Activated CD4-positive, CD25-positive, alpha-beta regulatory T cell treated with anti-CD3 and anti-CD28 coated beads, Interleukin-2, amount 50 U/mL, for 24 hours (primary cell): ENCODE measurements around the gene FSD2.
"Not testable (repeated sequence)": the region's sequence is repeated elsewhere in the genome, so short reads cannot be mapped to it uniquely, and the experiment has no call there.

Experiments used
- ATAC-seq, 2 donors: fragments of 150-1000 bp; cut with Tn5 transposase; one replicate each; pipeline ENCODE4 v1.10.0; 2021; ENCODE audit warnings: mild to moderate bottlenecking in 1 of 2, moderate library complexity in 1 of 2

The FSD2 gene

DNA sequence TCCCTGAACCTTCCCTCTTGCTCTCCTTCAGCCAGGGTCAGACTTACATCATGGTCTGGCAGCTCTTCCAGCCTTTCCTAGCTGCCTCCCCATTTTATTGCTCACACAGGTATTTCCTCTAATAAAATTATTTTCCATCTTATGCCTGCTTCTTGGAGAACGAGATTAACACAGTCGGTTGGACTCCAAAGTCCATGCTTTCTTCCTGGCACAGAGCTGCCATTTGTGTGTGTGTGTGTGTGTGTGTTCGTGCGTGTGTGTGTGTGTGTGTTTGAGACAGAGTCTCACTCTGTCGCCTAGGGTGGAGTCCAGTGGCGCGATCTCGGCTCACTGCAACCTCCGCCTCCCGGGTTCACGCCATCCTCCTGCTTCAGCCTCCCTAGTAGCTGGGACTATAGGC lies 15.5 kb downstream of the FSD2 start:
- ATAC-seq, result no peak

DNA sequence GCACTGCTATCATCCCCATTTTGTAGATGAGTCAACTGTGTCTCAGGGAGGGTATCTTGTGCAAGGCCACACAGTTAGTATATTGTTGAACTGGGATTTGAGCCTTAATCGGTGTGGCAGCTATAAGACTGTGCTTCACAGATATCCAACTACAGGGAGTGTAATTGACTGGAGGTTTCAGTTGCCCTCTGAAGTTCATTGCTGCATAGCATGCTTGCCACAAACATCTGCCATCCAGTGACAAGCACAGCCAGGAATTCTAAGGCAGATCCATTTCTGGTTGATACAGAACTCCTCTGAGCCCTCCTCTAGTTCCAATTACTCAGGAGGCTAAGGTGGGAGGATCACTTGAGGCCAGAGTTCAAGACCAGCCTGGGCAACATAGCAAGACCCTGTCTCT lies 16.4 kb downstream of the FSD2 start:
- ATAC-seq, result no peak

DNA sequence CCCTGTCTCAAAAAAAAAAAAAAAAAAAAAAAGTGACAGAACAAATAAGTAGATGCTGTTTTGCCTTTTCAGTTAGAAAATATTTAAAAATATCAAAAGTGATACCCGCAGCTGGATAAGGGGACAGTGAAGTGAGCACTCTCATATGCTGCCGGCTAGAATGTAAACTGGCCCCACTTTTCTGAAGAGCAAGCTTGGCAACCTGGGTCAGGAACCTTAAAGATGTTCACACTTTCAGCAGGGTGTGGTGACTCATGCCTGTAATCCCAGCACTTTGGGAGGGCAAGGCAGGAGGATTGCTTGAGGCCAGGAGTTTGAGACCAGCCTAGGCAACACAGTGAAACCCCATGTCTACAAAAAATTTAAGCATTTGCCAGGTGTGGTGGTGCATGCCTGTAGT lies 17.4 kb downstream of the FSD2 start:
- no peak for ATAC-seq

DNA sequence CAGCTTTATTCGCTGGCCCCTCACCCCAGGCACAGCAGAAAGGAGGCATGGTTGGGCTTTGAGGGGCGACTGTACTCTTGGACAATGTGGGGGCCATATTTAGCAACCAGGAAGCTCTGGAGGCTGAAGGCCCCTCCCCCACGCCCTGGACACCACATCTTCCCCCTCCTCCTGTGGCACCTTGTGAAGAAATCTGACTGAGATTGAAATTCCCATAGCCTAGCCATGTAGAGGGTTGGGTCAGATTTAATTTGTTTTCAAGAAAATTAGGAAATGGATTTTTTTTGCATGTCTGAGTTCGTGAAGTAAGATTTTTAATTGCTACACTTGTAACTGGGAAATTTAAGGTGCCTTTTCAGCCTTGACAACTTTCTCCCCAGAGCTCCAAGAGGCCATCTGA lies 24.5 kb downstream of the FSD2 start:
- ATAC-seq, result no peak

DNA sequence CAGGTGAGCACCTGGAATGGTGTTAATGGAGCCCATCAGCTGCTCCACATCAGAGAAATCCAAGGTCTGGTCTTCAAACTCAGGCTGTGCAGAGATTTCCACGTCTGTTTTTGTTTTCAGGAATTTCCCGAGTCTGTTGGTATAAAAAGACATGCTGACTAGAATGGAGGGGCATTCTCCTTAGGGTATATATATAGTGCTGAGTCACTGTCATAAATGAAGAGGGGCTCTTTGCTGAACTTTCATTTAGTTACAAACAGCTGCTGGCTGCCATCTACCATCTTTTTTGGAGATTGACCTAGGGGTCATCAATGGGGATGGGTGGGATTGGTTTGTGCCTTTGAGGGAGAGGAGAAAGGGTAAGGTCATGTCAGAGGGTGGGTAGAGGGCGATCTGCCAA lies 27.1 kb downstream of the FSD2 start:
- no peak for ATAC-seq

DNA sequence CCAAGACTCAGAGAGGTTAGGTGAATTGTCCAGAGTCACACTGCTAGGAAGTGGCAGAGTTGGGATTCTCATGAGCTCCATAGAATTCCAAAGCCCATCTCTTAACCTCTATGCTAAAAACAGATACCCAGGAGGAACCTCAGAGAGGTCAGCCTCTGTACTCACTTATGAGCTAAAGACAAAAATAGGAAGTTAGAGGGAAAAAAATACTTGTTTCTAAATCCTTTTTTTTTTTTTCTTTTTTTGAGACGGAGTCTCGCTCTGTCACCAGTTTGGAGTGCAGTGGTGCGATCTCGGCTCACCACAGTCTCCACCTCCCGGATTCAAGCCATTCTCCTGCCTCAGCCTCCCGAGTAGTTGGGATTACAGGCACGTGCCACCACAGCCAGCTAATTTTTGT lies 31.4 kb downstream of the FSD2 start:
- no peak for ATAC-seq

DNA sequence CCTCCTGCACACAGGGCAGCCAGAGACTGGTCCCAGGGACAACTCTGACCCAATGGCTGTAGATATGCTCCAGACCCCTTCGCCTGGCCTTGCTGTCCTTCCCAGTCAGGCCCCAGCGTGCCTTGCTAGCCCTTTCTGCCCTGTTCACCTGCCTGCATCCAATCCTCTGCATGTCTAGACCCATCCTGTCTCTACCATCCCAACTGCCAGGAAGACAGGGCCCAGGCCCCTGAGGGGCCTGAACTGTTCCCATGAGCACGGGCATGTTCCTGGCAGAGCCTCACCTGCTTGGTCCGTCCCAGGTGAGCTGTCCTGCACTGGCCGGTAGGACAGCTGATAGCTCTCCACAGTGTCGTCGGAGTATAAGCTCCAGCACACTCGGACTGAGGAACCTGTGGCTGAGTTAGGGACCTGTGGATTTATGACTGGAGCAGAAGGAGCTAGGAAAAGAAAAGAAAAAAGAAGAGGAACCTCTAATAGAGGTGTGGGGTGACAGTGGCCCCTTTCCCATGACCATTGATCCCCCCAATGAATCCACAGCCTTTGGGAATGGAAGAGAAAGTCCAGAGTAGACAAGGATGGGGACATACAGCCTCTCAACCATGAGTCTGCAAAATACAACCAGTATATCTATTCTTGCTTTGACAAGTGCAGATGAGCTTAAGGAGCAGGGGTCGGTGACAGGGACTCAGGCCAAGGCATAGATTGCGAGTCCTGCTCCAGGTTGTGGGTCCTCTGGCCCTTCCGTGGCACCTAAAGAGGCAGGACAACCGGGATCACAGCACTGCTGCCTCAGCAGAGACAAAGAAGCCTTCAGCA lies 33.9 kb downstream of the FSD2 start:
- no peak for ATAC-seq

DNA sequence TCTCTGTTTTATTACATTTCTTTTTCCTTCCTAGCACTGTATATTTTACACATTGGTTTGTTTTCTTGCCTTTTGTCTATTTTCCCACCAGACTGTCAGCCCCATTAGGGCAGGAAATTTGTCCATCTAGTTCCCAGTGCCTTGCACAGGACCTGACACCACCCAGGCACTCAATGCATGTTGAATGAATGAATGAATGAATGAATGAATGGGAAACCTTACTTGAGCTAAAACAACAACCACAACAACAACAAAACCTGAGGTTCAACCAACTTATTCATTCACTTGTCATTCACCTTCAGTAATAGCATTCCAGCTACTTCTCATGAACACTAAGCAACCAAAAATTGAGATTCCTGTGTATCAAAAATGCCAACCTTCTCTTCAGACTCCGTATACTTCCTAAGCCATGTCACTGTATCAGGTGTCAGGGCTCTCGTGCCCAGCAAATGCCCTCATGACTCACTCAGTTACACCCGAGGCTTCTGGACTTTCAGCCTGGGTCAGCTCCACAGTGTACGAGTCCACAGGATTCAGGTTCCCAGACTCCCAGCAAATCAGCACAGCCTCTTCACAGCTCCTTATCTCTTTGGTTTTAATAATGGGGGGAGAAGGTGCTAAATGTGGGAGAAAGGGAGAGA lies 37.3 kb downstream of the FSD2 start:
- no peak for ATAC-seq

DNA sequence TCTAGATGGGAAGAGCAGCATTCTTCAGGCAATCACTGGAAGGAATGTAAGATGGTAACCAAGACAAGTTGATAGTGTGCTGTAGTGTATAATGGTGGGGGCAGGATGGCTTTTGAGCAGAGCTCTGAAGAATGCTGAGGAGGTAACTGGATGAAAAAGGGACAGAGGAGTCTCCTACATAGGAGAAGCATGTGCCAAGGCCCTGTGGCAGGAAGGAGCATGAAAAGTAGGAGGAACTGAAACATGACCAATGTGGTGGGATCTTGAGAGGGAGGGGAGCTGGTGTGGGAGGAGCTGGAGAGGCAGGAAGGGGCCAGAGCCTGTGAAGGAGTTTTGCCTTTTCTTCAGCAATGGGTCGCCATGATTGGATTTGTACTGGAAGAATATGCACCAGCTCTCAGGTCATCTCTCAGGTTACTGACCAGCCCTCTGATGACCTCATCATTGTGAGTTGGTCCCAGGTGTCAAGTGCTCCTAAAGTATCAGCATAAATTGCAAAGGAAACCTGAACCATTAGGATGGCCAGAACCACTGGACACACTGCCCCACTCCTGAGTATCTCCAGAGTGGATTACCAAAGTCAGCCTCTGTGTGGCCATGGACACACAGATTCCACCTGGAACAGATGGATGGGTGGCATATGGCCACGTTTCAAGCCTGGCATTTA lies 38.6 kb downstream of the FSD2 start:
- ATAC-seq, result no peak

DNA sequence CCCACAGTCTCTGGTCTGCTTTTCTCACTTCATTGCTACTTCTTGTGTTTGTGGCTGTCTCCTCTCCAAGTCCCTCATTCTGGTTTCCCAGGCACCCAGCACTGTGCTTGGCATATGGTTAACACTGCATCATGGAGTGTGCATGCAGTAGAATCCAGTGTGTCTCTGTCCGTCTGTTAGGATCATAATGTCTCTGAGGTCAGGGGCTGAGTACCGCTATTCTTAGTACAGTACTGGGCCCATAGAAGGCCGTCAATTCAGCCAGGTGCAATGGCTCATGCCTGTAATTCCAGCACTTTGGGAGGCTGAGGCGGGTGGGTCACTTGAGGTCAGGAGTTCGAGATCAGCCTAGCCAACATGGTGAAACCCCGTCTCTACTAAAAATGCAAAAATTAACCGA lies 39.7 kb downstream of the FSD2 start:
- ATAC-seq, result not testable (repeated sequence)

DNA sequence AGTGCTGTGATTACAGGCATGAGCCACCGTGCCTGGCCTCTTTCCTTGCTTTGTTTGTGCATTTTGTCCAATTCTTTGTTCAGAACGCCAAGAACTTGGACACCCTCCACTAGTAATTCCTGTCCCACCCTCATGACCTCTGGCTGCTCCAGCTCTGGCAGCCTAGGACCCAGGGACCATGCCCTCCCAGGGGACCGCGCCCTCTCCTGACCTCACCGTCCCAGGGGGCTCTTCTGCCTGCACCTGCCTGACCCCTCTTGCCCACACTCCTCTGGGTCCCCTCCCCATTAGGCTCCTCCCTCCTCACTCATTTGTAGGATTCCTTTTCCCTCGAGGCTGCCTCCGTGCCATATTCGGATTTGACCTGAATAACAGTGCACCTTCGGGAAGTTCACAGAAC lies 41.1 kb downstream of the FSD2 start:
- no peak for ATAC-seq

DNA sequence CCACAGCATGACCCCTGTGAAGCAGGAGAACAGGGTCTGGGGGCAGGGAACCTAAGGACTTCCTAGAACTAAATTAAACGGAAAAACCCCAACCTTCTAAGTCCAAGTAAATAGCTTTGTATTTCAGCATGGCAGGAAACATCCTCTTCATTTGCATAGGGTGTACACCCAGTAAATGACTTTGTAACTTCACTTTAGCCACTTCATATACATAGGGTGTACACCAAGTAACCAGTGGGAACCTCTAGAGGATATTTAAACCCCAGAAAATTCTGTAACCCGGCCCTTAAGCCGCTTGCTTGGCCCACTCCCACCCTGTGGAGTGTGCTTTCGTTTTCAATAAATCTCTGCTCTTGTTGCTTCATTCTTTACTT lies 41.8 kb downstream of the FSD2 start:
- no peak for ATAC-seq

DNA sequence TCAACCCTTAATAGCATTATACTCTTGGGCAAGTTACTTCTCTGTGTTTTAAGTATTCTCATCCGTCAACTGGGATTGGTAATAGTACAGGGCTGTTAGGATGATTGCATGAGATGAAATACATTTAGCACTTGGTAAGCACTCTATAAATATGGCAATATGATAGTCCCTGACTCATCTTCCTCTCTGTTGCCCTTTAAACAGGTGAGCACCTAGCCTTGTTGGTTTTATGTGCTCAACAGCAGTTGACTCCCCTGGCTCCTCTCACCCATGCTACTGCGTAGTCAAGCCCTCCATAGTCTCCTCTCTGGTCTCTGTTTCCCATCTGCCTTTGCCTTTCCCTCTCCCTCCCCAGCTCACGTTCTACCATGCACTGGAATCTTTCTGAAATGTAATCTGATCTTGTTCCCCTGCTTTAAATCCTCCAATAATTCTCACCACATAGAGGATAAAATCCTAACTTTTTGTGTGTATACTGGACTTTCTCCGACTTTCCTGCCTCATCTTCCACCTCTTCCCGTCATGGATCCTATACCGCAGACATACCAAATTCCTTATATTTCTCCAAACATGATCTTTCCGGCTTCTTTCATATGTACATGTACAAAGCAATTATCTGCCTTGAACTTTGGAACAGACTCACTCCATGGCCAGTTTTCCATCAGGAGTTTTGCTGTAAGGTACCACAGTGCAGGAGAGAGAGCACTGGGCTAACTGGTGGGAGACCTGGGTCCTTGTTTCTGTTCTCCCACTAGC lies 42.3 kb downstream of the FSD2 start:
- no peak for ATAC-seq

DNA sequence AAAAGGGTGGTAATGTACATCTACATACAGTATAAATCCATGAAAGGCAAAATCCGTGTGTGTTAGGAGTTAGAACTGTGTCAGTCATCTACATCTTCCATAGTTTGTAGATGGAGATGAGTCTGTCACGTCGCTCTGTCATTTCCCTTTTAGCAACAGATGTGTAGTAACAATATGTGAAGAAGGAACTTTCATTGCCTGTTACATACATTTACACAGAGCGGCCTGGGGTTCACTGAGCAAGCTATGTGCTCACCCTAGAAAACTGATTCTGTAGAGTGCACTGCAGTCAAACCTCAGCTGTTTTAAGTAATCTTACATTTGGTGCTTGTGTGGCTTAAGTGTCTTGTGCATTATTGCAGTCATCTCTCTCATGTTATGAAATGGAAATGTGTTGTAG lies 54.6 kb downstream of the FSD2 start:
- ATAC-seq, result no peak

DNA sequence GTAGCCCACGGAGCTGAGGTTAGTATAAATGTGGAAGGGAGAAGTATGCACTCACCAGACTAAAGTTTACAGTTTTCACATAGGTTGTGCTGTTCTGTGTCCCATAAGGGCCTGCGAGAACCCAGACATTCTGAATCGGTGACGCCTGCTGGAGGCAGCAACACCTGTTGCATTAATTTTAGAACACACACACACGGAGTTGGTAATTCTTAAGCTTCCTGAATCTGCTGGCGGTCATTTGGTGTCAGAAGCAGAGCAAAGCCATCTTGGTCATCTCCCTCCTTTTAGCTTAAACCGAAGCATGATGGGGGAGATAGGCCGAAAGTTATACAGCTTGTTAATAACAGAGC lies 55.1 kb downstream of the FSD2 start:
- peak; percentile 8 to 19 for ATAC-seq

DNA sequence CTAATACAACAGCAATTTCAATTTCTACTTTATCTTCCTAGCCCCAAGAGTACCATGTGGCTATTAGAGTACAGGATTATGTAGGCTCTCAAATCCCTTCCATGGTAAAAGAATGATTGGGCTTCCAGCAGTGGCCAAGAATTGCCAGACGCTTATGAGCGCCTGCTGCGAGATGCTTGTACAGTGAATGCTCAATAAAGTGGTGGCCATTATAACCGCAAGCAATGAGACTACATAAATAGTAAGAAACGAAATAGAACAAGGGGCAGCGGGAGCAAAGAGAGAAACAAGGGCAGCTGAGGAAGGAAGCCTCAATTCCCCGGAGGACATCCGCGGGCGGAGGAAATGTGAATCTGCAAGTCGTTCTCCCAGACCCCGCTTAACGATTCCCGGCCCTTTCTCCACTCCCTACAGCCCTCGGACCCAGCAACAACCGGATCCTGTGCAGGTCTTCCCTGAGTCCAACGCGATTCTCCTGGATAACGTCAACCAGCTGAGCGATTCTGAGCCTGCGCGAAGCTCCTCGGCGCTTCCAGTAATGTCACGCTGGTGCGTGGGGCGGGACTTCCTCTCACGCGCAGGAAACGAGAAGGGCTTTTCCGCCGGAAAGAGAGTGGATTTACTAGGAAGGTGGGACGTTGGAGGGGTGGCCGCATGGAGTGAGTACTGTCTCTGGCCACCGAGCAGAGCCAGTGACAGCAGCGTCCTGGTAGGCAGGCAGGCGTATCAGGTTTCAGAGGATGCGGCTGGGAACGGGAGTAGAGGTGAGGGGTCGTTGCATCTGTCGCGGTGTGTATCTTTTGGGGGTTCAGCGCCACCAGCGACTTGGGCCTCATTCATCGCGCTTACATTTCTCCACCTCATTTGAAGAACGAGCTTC lies 55.7 kb downstream of the FSD2 start:
- peak; percentile 94 to 98 for ATAC-seq

DNA sequence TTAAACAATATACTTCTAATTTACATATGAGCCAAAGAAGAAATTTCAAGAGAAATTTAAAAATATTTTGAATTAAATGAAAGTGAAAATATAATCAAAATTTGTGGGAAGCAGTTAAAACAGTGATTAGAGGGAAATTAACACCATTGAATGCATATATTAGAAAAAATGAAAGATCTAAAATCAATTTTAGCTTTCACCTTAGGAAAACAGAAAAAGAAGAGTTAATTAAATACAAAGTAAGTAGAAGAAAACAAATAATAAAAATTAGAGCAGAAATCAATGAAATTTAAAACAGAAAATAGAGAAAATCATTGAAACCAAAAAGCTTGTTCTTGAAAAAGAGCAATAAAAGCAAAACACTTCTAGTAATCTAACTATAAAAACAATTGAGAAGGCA lies 57.6 kb downstream of the FSD2 start:
- no peak for ATAC-seq

DNA sequence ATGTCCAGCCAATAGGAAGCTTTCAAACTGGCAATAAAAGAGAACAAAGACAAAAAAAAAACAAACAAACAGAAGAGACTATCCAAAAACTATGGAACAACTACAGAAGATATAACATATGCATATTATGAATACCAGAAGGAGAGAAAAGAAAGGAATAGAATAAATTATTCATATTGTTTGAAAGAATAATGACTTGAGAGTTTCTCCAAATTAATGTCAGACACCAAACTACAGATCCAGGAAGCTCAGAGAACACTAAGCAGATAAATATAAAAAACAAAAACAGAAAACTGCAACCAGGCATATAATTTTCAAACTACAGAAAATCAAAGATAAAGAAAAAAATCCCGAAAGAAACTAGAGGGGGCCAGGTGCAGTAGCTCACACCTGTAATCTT lies 62.1 kb downstream of the FSD2 start:
- ATAC-seq, result no peak

DNA sequence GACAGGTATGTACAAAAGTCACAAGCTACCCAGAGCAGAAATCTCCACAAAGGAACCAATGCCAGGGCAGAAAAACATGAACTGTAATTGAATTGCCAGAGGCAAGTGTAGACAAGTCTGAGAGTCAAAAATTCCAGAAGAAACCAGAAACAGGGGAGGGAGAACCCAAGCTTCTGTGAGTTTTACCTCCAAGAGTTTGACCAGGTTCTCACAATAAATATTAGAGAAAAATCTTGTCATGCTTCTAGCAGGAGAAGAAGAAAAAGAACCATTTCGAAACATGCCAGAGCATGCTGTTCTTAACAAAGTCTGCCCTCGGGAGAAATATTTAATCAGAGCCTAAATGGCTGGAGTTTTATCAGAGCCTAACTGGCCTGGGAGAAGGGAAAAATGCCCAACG lies 63.7 kb downstream of the FSD2 start:
- no peak for ATAC-seq

DNA sequence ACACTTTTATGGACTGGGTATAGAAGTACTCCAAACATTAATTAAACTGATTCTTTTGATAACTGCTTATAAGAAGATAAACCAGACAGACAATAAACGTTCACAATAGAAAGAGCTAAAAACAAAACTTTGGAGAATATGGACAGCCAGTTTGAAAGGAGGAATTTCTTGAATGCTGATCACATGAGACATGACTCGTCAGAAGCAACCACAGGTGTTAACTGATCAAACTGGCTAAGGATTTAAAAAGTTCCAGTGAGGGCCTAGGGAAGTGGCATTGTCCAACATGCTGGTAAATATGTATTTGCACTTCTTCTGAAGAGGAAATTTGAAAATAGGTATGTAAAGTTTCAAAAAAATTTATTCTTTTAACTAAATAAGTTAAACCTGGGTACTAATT lies 66.8 kb downstream of the FSD2 start:
- no peak for ATAC-seq

DNA sequence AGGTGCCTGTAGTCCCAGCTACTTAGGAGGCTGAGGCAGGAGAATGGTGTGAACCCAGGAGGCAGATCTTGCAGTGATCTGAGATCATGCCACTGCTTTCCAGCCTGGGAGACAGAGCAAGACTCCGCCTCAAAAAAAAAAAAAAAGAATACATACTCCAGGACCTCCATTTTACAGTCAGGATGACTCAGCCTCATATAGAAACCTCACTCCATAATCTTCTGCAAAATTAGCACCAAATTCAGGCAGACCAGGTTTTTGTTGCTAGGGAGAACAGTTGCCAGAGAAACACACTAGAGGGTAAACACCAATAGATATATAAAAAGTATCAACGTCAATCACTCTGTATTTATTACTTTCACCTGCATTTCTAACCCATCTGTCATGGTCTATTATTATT lies 67.9 kb downstream of the FSD2 start:
- ATAC-seq, result no peak

DNA sequence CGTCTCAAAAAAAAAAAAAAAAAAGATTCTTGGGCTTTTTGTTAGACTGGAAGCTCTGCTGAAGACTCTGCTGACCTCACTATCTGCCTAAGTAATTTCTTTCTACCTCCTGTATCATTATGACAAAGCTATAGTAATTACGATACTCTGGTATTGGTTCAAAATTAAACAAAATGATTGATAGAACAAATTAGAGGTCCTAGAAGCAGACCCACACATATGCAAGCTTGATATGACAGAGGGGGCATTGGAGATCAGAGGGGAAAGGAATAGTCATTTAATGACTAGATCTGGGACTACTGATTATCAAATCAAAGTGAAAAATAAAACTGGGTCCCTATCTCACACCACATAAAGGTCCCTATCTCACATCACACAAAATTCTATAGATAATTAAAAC lies 74.3 kb downstream of the FSD2 start:
- peak in 1 of 2 donors; percentile 49 for ATAC-seq
